Activated B cell treated with CpG ODN at 0.5 μM for 24 hours (primary cell): ENCODE results near the gene GSN. TPM values are rescaled to one million over a fixed set of nuclear protein-coding genes. Genes with fewer than 3 reads are reported as not detected.

ENCODE experiments used
- ATAC-seq: fragments of 200-7000 bp; cut with Tn5 transposase; one replicate; pipeline ENCODE4 v1.10.0; 2021; ENCODE audit warnings: low read depth, mild to moderate bottlenecking, moderate library complexity
- CTCF ChIA-PET: fragments of 350-600 bp; sonication (Branson Sonifier 250); formaldehyde crosslinking; loops from one replicate; lab custom pipeline; 2021; ENCODE audit warnings: antibody characterized with exemption; lab: Charles Lee
- POLR2A ChIA-PET: fragments of 350-600 bp; sonication (Branson Sonifier 250); formaldehyde crosslinking; loops from one replicate; lab custom pipeline; 2021; ENCODE audit warnings: antibody characterized with exemption; lab: Charles Lee
- DNase-seq: peaks from one replicate; pipeline ENCODE4 v3.0.0; 2022
- H3K27ac Mint-ChIP-seq: one replicate; pipeline ENCODE4 v1.8.0; 2020; ENCODE audit warnings: mixed read lengths
- H3K27me3 Mint-ChIP-seq: one replicate; pipeline ENCODE4 v1.8.0; 2021; ENCODE audit warnings: mixed read lengths
- H3K36me3 Mint-ChIP-seq: one replicate; pipeline ENCODE4 v1.8.0; 2021; ENCODE audit warnings: low read depth, mixed read lengths
- H3K4me1 Mint-ChIP-seq: one replicate; pipeline ENCODE4 v1.8.0; 2021; ENCODE audit warnings: mixed read lengths
- H3K4me3 Mint-ChIP-seq: one replicate; pipeline ENCODE4 v1.8.0; 2020; ENCODE audit warnings: mild to moderate bottlenecking, mixed read lengths
- H3K9me3 Mint-ChIP-seq: one replicate; pipeline ENCODE4 v1.8.0; 2020; ENCODE audit warnings: mixed read lengths
- CTCF ChIP-seq: fragments of 200-600 bp; IDR thresholded peaks from one replicate; pipeline ENCODE4 v1.8.0; 2022; ENCODE audit warnings: antibody characterized with exemption, mild to moderate bottlenecking
- intact Hi-C: fragments of 100-400 bp; cut with micrococcal nuclease; formaldehyde crosslinking; loops from one replicate; pipeline ENCODE4 v1.15.1; 2024
- total RNA-seq: library from RNA; stranded (reverse); gene quantifications from 2 replicates; pipeline ENCODE4 v1.2.3, GENCODE V29; 2022

GSN gene
- total RNA-seq, 1 donor from 2014 or later = 26.5 TPM

DNA sequence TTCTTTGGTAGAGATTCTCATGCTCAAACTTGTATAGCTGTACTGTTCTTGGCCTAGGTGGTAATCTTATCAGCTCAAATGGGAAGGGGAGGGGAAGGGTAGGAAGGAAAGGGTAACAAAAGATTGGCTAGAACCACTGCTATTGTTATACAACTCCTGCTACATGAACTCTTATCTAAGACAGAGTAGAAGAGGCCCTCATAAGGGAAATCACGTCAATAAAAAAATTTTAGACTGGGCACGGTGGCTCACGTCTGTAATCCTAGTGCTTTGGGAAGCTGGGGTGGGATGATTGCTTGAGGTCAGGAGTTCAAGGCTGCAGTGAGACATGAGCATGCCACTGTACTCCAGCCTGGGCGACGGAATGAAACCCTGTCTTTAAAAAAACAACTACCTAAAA is 86.2 kb downstream of the GSN start:
- Mint-ChIP-seq H3K27ac (no peak overlapping the region), H3K4me1 (peaks cover 15% of the 10 kb centered on the region), H3K9me3 (no peaks in the 10 kb centered on the region), H3K36me3 (peaks cover 11% of the 10 kb centered on the region), H3K4me3 (no peak overlapping the region), H3K27me3 (no peaks in the 10 kb centered on the region)
- intact Hi-C loops = no loop called here
- CTCF ChIA-PET = interaction anchor here (1.2 kb wide), 1 partner anchor 34 kb away, joined by 5 read pairs; no protein-coding TSS in a partner anchor
- TF ChIP-seq CTCF = no peak
- POLR2A ChIA-PET = no interaction called here
- no peak for ATAC-seq
- no peak for DNase-seq

DNA sequence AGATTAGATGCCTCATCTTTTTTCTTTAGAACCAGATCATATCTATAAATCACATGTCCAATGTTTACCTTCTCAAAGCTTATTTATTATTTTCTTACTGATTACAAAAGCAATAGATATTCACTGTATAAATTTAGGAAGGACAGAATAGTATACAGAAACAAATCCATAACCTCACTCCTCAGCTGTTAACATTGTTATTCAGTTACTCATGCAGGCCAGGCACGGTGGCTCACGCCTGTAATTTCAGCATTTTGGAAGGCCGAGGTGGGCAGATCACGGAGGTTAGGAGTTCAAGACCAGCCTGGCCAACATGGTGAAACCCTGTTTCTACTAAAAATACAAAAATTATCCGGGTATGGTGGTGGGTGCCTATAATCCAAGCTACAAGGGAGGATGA is 86.8 kb downstream of the GSN start:
- Mint-ChIP-seq H3K4me3 (no peak overlapping the region), H3K27me3 (no peaks in the 10 kb centered on the region), H3K9me3 (no peaks in the 10 kb centered on the region), H3K4me1 (peaks cover 20% of the 10 kb centered on the region), H3K36me3 (peaks cover 11% of the 10 kb centered on the region), H3K27ac (no peak overlapping the region)
- no peak for DNase-seq
- ChIA-PET CTCF (interaction anchor here (0.5 kb wide), 1 partner anchor 247 kb away, joined by 3 read pairs; no protein-coding TSS in a partner anchor), POLR2A (no interaction called here)
- no peak for TF ChIP-seq CTCF
- ATAC-seq = no peak
- intact Hi-C loops = no loop called here

DNA sequence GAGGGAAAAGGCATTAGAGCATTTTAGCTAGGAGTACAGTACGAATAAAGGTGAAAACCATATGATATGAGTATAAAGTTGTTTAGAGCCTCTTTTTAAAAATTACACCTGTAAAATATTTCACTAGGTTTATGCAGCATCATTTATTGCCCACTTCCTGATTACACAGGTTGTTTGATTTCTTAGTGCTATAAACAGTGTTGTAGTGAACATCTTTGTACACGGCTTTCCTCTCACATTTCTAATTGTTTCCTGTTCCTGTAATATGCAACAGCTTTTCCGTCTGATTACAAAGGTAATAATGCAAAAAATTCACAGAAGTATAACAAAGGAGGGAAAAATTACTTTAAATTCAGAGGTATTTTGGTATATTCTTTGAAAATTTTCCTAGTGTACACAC is 89.0 kb downstream of the GSN start:
- DNase-seq (no peak), ATAC-seq (no peak)
- intact Hi-C loops = no loop called here
- H3K36me3 Mint-ChIP-seq = peaks cover 7% of the 10 kb centered on the region
- no peaks in the 10 kb centered on the region for H3K27me3 Mint-ChIP-seq
- ChIA-PET CTCF (interaction anchor here (1.2 kb wide), 1 partner anchor 37 kb away, joined by 3 read pairs; no protein-coding TSS in a partner anchor), POLR2A (no interaction called here)
- TF ChIP-seq CTCF = no peak
- H3K9me3 Mint-ChIP-seq = no peaks in the 10 kb centered on the region
- H3K4me1 Mint-ChIP-seq = peaks cover 21% of the 10 kb centered on the region
- H3K4me3 Mint-ChIP-seq = no peak overlapping the region
- no peak overlapping the region for H3K27ac Mint-ChIP-seq

DNA sequence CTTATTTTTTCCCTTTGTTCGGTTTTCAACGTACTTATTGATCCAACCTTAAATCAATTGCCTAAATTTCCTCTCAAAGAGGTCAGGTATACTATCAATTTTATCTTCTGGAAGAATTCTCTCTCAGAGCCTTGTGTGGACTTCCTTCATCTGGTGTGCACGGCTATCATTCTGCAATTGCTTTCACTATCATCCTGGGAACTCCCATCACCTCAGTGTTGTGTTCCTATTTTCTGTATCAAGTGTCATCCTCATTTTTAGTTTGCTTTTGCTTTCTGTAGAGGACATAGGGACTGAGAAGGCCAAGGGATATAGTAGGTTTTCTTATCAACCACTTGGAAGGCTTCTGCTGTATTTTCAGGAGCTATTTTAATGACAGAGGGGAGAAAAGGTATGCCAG is 90.8 kb downstream of the GSN start:
- ChIA-PET POLR2A (no interaction called here), CTCF (interaction anchor here (1.5 kb wide), 1 partner anchor 39 kb away, joined by 5 read pairs; no protein-coding TSS in a partner anchor)
- no peaks in the 10 kb centered on the region for H3K9me3 Mint-ChIP-seq
- H3K27me3 Mint-ChIP-seq = no peaks in the 10 kb centered on the region
- H3K4me3 Mint-ChIP-seq = no peak overlapping the region
- peaks cover 17% of the 10 kb centered on the region for H3K4me1 Mint-ChIP-seq
- no peak for DNase-seq
- H3K36me3 Mint-ChIP-seq = peaks cover 2% of the 10 kb centered on the region
- H3K27ac Mint-ChIP-seq = no peak overlapping the region
- no peak for ATAC-seq
- TF ChIP-seq CTCF = no peak
- intact Hi-C loops = no loop called here

GRCh38 chr9:121359351-121360294 is 91.7 kb downstream of the GSN start:
- H3K27me3 Mint-ChIP-seq = no peaks in the 10 kb centered on the region
- no peak overlapping the region for H3K27ac Mint-ChIP-seq
- CTCF ChIA-PET = no interaction called here
- intact Hi-C loops = no loop called here
- no peaks in the 10 kb centered on the region for H3K9me3 Mint-ChIP-seq
- POLR2A ChIA-PET = no interaction called here
- TF ChIP-seq CTCF = no peak
- H3K4me3 Mint-ChIP-seq = no peak overlapping the region
- no peak for ATAC-seq
- no peak for DNase-seq
- H3K4me1 Mint-ChIP-seq = peaks cover 17% of the 10 kb centered on the region
- H3K36me3 Mint-ChIP-seq = no peaks in the 10 kb centered on the region
